GM21515 (cell line): ENCODE data around the gene R3HDM2.

Experiments used
- ATAC-seq: cut with Tn5 transposase; IDR thresholded peaks from one replicate; pipeline ENCODE4 v1.9.1; 2021; ENCODE audit not compliant: unreplicated experiment

The R3HDM2 gene

DNA sequence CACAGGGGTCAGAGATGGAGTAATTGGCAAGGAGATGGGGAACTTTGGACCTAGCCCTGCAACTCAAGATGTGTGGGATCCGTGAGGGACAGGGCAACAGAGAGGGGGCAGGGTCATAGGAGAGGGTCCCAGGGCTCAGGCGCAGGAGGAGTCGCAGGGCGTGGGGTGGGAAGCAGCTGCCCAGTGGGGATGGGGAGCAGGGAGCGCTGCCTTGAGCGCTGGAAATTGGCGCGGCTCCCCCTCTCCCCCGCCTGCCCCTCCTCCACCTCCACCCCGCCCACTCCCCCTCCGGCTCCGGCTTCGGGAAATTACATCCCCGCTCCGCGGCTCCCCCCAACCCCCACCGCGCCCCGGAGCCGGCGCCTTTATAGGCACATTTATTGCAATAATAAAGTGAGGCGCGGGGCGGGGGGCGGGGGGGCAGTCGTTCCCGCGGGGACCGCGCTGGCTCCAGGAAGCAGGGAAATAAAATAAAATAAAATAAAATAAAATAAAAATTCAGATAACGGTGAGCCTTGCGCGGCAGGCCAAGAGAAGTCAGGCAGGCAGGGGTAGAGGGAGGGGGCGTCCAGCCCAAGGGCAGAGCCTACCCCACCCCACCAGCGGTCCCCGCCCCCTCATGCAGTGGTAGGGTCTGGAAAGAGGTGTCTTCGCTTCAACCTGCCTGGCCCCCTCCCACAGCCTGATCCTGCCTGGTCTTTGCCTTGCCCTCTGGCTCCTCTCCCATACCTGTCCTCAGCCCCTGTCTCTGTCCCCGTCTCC lies 210.7 kb downstream of the R3HDM2 start:
- ATAC-seq, result no peak

DNA sequence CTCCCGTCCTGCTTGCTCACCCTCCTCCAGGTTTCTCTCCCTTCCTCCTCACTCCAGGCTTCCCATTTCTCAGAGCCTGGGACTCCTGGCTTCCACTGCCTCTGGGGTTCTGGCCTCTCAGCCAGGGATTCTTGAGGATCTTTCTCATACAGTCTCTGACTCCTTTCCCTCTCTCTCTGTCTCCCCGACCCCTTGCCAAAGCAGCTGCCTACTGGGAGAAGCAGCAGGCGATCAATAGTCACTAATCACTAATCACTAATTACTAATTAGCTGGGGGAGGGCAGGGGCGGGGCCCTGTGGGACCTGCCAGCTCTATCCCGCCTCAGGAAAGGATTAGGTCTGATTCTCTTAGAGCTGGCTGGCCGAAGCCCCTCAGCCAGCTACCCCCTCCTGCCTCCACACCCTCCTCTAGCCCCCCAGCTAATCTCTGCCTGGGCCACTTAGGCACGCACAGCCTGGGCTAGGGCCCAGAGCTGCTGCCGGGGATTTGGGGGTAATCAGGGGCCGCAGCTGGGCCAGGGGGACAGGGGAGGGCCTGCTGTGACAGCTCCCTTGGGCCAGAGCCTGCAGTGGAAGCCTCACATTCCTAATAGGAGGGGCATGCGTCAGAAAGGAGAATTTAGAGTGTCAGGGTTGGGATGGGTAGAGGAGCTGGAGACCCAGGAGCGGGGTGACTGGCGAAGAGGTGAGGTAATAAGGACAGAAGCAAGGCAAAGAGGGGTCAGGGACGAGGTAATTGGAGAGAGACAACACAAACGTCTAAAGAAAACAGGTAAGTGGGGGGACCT lies 211.4 kb downstream of the R3HDM2 start:
- no peak for ATAC-seq

DNA sequence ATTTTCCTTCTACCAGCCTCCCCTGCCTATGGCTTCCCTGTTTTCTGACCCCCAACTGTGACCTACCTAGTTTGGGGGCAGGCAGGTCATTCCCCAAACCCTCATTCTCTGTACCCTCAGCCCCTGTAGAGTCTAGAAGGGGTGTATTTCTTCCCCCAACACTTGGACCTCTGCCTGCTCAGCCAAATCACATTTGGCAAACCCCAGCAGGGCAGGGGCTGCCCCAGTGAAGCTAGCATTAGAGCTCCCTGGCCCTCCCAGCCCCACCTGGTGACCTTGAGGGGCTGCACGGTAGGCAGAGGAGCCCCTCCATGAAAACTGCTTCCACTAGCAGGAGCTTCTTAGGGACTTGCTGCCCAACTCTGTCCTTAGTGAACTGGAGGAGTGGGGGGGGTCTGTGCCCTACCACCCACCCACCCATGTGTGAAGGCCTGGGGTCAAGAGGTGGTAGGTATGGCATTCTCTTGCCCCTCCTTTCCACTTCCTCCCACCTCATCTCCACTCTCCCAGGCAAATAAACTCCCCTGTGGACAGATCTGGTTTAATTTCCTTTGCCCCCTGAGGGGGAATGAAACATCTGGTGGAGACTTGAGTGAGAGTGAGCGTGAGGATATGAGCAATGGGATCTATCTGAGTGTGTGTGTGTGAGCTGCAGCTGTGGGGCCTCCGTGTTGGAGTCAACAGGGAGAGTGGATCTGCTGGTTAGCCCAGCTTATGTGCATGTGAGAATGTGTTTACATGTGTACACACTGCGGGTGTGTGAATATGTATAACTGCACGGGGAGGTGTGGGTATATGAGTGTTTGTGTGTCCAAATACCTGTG lies 212.6 kb downstream of the R3HDM2 start:
- ATAC-seq, result no peak

DNA sequence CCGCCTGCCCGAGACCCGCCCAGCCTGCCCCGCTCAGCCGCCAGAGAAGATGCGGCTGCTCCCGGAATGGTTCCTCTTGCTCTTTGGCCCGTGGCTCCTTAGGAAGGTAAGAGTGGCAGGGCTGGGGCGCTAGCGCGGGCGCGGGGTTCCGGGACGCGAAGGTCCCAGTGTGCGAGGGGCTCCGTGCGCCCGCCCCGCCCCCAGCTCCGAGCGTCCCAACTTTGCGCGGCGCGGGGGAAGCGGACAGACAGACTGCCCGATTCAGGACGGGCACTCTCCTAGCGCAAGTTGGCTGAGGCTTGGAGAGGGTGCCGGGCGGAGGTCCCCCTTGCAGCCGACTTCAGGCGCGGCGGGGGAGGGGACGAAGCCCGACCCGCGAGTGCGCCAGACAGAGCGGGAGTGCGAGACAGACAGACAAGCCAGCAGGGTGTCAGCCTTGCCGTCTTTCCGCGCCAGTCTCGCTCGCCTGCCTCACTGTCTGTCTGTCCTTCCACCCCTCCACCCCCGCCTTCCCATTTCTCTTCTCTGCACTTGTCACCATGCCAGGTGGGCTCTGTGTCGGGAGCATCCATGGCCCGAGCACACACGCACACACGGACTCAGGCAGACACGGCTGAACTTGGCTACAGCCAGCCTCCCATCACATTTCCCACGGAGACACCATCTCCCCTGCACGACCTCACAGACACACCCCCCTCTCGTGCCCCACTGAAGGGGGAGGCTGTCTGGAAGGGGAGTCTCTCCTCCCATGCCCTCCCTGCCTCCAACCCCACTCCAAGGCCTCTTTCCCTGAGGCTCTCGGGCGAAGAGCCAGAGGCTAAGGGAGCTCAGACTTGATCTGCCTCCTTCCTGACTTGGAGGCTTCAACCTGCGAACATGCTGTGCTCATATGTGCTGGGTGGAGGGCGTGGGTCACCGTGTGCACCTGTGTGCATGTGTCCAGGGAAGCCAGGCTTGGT lies 213.6 kb downstream of the R3HDM2 start:
- no peak for ATAC-seq

DNA sequence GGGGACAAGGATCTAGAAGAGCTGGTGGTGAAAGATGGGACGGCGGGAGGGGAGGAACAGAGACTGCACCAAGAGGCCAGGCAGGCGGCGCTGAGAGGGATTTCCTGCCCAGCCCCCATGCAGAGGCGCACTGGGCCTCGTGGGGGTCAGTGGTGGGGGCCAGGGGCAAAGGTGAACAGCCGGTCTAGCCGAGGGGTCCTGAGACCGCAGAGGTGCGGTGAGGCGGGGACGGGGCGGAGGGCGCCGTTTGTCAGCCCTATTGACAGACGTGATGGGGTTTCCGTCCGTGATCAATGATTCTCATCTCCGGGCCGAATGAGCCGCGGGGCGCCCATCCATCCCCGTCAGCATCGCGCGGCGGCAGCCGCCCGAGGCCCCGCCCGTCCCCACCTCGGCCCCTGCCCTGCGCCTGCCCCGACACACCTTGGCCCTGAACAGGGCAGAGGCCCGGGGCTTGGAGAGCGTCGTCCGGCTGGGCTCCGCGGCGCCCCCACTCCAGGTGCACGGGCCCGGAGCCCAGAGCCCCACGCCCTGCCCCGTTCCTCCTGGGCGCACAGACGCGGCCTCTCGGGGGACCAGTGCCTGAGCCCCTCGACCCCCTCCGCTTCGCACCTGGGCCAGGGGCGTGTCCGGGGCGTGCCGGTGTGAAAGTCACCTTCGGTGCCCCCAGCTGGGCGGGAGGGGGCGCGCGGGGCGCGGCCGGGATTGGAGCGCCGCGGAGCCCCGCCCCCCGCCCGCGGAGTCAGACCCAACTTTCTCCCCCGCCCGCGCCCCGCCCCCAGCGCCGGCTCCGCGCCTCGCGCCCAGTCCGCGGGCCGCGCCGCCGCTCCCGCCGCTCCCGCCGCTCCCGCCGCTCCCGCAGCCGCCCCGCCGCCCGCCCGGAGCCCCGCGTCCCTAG lies 214.6 kb downstream of the R3HDM2 start, which contains the start of gene NXPH4:
TSS of gene NXPH4 (plus strand) at position 781 of the 898 bp plus-strand sequence. CDS start 176 bp downstream, outside the sequence.
- no peak for ATAC-seq

DNA sequence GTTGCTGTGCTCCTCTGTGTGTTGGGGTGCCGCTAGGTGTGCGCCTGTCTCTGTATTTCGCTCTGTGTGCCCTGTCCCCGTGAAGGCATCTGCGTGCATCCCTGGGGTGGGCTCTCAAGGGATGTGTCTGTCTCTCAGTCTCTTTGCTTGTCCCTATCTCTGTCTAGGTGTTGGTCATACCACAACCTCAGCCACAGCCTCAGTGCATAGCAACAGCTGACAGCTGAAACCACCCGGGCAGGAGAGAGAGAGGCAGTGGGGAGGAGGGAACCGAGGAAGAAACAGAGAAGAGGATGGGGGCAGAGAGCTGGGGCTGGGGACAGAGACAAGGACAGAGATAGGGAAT lies 215.2 kb downstream of the R3HDM2 start:
- ATAC-seq, result no peak

DNA sequence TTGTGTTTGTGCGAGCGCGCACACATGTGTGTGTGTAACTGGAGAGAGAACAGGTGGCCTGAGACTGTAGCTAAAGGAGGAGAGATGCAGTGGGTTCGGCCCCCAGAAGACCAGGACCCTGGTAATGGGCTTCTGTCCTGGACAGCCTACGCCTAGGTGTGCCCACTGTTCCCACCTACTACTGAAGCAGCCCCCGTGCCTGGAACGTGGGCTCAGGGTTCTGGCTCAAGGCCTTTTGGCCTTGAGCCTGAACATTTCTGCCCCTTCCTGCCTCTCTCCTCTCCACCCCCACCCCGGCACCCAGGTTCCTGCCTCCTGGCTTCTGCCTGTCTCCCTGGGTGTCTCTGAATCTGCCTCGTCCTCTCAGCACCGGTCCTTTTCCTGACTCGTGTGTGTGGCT lies 215.8 kb downstream of the R3HDM2 start:
- ATAC-seq, result no peak

DNA sequence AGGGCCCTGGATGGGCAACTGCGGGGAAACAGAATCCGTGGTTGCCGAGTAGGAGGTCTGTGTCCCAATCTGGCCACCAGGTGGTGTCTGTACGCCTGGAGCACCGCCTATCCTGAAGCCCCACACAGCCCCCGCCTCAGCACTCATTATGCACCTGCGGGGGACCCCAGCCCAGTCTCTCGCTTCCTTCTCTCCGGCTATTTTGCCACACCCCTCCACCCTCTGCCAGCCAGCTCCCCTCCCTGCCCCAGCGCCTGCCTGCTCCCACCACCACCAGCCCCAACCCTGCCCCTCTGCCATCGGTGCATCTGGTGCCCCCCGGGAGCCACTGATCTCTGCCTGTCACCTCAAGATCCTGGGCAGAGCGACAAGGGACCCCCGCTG lies 216.5 kb downstream of the R3HDM2 start:
- ATAC-seq, result no peak

DNA sequence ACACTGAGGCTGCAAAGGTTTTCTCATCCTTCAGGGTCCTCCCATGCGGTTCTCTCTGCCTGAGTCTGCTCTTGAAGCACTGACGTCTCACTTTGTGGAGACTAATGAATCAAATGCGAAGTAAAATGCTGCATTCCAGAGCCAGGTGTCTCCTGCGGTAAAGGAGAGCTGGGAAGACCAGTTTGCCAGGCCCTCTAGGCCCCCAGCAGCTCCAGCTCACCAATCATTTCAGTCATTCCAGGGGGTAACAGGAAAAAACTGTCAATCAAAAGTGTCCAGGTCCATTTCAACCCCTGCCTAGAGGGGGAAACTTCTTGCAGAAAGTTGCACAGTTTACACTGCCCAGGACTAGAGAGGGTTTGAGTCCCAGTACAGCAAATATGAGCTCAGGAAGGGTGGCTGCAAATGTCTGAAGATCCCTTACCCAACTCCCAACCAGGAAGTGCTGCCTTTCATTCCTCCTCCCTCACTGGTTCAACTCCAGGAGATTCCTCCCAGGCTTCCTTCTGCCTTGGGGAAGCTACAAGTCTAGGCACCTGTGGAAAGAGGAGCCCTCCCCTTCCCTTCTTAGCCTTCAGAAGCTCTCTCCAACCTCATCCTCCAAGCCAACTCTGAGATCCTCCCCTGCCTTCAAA lies 217.0 kb downstream of the R3HDM2 start:
- no peak for ATAC-seq

DNA sequence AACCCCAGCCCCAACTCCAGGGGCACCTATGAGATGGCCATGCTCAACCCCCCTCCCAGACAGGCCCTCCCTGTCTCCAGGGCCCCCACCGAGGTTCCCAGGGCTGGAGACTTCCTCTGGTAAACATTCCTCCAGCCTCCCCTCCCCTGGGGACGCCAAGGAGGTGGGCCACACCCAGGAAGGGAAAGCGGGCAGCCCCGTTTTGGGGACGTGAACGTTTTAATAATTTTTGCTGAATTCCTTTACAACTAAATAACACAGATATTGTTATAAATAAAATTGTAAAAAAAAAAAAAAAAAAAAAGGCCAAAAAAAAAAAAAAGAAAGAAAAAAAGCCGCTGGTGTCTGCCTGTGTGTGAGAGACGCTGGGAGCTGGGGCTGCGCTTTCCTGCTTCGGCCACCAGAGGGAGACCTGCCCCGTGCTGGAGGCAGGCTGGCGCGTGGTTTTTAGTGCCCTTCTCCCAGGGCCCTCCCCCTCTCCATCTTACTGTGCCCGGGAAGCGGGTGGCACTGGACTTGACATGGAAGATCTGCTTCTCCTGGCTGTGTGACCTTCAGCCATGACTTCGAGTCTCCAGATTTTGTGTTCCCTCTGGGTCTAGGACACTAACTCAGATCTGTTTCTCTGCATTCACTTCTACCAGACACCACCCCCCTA lies 217.7 kb downstream of the R3HDM2 start:
- peak; percentile 44 for ATAC-seq

DNA sequence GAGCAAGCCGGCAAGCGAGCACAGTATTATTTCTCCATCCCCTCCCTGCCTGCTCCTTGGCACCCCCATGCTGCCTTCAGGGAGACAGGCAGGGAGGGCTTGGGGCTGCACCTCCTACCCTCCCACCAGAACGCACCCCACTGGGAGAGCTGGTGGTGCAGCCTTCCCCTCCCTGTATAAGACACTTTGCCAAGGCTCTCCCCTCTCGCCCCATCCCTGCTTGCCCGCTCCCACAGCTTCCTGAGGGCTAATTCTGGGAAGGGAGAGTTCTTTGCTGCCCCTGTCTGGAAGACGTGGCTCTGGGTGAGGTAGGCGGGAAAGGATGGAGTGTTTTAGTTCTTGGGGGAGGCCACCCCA lies 218.2 kb downstream of the R3HDM2 start:
- ATAC-seq, result no peak

DNA sequence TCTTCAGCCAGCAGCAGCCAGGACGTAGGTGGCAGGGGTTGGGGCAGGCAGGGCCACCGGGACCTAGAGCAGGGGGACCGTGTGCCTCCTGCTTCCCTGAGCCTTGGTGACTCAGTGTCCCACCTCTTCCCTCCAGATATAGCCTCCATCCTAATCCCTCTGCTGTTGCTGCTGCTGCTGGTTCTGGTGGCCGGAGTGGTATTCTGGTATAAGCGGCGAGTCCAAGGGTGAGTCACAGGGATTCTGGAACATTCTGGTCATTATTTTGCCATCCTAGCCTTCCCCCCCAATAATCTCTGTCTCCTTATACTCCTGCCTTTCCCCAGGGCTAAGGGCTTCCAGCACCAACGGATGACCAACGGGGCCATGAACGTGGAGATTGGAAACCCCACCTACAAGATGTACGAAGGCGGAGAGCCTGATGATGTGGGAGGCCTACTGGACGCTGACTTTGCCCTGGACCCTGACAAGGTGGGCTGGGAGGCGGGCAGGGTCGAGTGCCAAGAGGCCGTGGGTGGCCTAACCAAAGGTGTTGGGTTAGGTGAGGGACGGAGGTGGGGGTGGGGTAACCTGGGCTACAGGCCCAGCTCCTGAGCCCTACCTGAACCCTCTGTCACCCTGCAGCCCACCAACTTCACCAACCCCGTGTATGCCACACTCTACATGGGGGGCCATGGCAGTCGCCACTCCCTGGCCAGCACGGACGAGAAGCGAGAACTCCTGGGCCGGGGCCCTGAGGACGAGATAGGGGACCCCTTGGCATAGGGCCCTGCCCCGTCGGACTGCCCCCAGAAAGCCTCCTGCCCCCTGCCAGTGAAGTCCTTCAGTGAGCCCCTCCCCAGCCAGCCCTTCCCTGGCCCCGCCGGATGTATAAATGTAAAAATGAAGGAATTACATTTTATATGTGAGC lies 218.8 kb downstream of the R3HDM2 start:
- ATAC-seq, result no peak

DNA sequence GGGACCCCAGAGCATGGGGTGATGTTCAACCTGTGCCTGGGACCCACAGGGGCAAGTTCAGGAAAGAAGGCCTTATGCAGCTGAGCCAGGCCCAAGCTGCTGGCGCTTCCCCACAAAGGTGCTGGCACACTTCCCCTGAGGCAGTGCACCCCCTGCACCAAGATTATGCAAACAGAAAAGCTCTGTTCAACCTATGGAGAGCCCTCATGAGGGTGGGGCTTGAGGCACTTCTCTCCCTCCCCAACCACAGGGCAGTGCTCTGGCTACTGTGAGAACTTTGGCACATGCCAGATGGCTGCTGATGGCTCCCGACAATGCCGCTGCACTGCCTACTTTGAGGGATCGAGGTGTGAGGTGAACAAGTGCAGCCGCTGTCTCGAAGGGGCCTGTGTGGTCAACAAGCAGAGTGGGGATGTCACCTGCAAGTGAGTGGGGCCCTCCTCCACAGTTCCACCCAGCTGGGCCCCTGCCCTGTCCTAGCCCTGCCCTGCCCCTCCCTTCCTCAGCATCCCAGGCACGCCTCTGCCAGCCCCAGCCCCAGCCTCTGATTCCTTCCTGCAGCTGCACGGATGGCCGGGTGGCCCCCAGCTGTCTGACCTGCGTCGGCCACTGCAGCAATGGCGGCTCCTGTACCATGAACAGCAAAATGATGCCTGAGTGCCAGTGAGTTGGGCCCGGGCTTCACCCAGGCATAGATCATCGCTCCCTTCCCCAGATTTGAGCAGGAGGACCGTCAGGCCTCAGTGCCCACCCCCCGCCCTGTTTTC lies 219.7 kb downstream of the R3HDM2 start:
- no peak for ATAC-seq

DNA sequence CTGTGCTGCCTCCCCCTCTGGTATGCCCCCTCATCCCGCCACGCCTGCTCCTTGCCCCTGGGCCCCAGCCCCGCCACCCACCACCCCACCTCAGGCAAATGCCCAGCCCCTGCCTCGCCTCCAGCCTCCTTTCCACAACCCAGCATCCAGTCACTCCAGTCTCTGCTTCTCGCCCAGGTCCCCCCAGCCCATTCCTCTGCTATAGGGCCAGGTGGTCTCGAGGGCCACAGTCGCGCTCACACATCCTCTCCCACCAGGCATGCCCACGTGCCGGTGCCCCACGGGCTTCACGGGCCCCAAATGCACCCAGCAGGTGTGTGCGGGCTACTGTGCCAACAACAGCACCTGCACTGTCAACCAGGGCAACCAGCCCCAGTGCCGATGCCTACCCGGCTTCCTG lies 220.4 kb downstream of the R3HDM2 start:
- no peak for ATAC-seq

DNA sequence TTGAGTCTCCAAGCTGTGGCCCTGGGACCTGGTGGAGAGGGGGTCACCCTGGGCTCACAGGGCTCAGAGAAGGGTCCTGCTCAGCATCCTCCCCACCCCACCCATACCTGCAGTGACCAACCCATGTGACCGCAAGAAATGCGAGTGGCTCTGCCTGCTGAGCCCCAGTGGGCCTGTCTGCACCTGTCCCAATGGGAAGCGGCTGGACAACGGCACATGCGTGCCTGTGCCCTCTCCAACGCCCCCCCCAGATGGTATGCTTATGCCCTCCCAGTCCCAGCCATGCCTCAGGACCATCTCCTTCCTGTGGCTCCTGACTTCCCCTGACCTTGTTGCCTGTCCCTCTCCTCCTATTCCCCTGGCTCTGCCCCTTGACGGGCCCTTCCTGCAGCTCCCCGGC lies 220.9 kb downstream of the R3HDM2 start:
- ATAC-seq, result no peak

DNA sequence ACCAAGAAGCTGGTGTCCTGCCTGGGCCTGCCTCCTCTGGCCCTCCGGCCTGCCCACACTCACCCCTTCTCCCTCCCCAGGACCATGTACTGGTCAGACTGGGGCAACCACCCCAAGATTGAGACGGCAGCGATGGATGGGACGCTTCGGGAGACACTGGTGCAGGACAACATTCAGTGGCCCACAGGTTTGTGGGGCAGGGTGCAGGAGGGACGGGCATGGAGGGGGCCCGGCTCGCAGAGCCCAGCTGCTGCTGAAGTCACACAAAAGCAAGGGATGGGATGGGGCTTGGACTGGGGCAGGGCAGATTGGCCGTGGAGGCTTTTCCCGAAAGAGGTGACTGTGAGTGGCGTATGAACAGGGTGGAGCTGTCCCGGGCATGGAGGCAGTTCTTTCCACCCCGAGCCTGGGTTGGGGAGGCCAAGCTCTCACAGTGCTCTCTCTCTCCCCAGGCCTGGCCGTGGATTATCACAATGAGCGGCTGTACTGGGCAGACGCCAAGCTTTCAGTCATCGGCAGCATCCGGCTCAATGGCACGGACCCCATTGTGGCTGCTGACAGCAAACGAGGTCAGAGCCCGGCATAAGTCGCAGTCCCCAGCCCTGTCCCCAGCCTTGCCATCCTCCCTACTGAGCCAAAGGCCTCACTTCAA lies 222.1 kb downstream of the R3HDM2 start:
- no peak for ATAC-seq
